ENCODE measurements around the gene STOX2.

STOX2 gene

GRCh38 chr4:184062769-184063168, 157.7 kb downstream of the STOX2 start:
- H3K9me3 ChIP-seq (ENCODE audit: low read depth, low read length): no peaks in the 10 kb centered on the region
- no peaks in the 10 kb centered on the region for H3K36me3 ChIP-seq (ENCODE audit: insufficient read depth, low read length)
- no peak overlapping the region for H3K4me3 ChIP-seq
- no peak overlapping the region for H3K9ac ChIP-seq (ENCODE audit: insufficient read length)
- H3K27ac ChIP-seq: no peak overlapping the region
- DNase-seq (ENCODE audit: low read depth, low spot score): no peak
- TF ChIP-seq FOXP2 (optimal IDR thresholded peaks at IDR 0.05; ENCODE audit: control extremely low read depth, extremely low read length, insufficient read depth) (no peak), POLR2AphosphoS5 (IDR thresholded peaks at IDR 0.05; ENCODE audit: borderline replicate concordance, low read depth, low read length) (no peak), EZH2 (IDR thresholded peaks at IDR 0.05) (no peak)

GRCh38 chr4:184064877-184065276, 159.8 kb downstream of the STOX2 start:
- Histone ChIP-seq H3K36me3 (ENCODE audit: insufficient read depth, low read length) (no peaks in the 10 kb centered on the region), H3K27ac (no peak overlapping the region), H3K9ac (ENCODE audit: insufficient read length) (no peak overlapping the region), H3K9me3 (ENCODE audit: low read depth, low read length) (no peaks in the 10 kb centered on the region), H3K4me3 (no peak overlapping the region)
- TF ChIP-seq POLR2AphosphoS5 (IDR thresholded peaks at IDR 0.05; ENCODE audit: borderline replicate concordance, low read depth, low read length) (no peak), EZH2 (IDR thresholded peaks at IDR 0.05) (no peak), FOXP2 (optimal IDR thresholded peaks at IDR 0.05; ENCODE audit: control extremely low read depth, extremely low read length, insufficient read depth) (no peak)
- DNase-seq (ENCODE audit: low read depth, low spot score): no peak

GRCh38 chr4:184066584-184067300, 161.6 kb downstream of the STOX2 start:
- no peak for TF ChIP-seq FOXP2 (optimal IDR thresholded peaks at IDR 0.05; ENCODE audit: control extremely low read depth, extremely low read length, insufficient read depth)
- no peak for TF ChIP-seq EZH2 (IDR thresholded peaks at IDR 0.05)
- TF ChIP-seq POLR2AphosphoS5 (IDR thresholded peaks at IDR 0.05; ENCODE audit: borderline replicate concordance, low read depth, low read length): no peak
- DNase-seq (ENCODE audit: low read depth, low spot score): peak; percentile 18
- Histone ChIP-seq H3K9ac (ENCODE audit: insufficient read length) (no peak overlapping the region), H3K9me3 (ENCODE audit: low read depth, low read length) (no peaks in the 10 kb centered on the region), H3K4me3 (peak overlapping the region; percentile 38), H3K27ac (peak overlapping the region; percentile 39; the same call in 1 of the 2 replicates), H3K36me3 (ENCODE audit: insufficient read depth, low read length) (no peaks in the 10 kb centered on the region)

- H3K9me3 ChIP-seq (ENCODE audit: low read depth, low read length): no peaks in the 10 kb centered on the region
- TF ChIP-seq EZH2 (IDR thresholded peaks at IDR 0.05) (no peak), FOXP2 (optimal IDR thresholded peaks at IDR 0.05; ENCODE audit: control extremely low read depth, extremely low read length, insufficient read depth) (no peak), POLR2AphosphoS5 (IDR thresholded peaks at IDR 0.05; ENCODE audit: borderline replicate concordance, low read depth, low read length) (no peak)
- no peaks in the 10 kb centered on the region for H3K36me3 ChIP-seq (ENCODE audit: insufficient read depth, low read length)
- no peak overlapping the region for H3K4me3 ChIP-seq
- no peak overlapping the region for H3K9ac ChIP-seq (ENCODE audit: insufficient read length)
- no peak for DNase-seq (ENCODE audit: low read depth, low spot score)
- H3K27ac ChIP-seq: no peak overlapping the region
These were observed 162.9 kb downstream of the STOX2 start for GRCh38 chr4:184067931-184068554.

All from SK-N-MC (cell line).